ENCODE results near the gene CCT7.

DNA sequence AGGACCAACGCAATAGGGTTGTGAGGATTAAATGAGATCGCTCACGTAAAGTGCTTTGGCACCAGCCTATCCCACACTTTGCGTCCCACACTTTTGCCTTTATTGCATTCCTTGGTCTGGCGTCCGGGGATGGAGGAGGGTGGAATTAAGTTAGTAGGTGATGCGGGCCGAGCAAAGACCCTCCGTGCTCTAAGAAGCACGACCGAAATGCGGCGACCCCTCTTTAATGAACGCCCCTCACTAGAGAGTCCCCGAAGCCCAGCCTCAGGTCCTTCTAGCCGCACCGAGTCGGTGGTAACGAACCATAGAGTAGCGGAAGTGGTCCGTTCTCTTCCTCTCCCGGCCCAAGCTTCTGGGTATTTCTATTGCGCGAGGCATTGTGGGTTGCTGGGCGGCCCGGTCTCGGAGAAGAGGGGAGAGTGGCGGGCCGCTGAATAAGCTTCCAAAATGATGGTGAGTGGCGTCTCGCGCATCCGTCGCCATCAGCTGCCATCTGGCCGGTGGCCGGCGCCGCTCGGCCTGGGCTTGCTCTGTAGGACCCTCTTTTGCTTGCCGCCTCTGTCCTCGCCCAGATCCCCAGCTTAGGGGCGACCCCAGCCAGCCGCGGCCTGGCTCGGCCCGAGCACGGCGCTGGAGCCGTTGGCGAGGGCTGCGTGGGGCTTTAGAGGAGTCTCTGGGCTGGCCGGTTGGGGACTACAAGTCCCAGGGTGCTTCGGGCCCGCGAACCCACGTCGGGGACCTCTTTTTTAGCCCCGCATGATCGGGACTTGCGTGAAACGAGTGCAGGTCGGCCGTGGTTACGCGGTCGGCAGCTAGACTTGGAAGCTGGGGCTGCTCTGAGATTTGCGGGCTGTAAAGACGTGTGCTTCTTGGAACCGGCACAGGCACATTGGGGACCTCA, at the start of gene CCT7:
- TF ChIP-seq, protein P1, sequence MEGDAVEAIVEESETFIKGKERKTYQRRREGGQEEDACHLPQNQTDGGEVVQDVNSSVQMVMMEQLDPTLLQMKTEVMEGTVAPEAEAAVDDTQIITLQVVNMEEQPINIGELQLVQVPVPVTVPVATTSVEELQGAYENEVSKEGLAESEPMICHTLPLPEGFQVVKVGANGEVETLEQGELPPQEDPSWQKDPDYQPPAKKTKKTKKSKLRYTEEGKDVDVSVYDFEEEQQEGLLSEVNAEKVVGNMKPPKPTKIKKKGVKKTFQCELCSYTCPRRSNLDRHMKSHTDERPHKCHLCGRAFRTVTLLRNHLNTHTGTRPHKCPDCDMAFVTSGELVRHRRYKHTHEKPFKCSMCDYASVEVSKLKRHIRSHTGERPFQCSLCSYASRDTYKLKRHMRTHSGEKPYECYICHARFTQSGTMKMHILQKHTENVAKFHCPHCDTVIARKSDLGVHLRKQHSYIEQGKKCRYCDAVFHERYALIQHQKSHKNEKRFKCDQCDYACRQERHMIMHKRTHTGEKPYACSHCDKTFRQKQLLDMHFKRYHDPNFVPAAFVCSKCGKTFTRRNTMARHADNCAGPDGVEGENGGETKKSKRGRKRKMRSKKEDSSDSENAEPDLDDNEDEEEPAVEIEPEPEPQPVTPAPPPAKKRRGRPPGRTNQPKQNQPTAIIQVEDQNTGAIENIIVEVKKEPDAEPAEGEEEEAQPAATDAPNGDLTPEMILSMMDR (IDR thresholded peaks at IDR 0.05) = no peak
- peak; percentile 61 to 65 for TF ChIP-seq POLR2A (IDR thresholded peaks at IDR 0.05)
